NCI-H128 (cell line): Measurements from ENCODE around the gene SFSWAP.
"Not testable (repeated sequence)": the region's sequence is repeated elsewhere in the genome, so short reads cannot be mapped to it uniquely, and the experiment has no call there.

Experiments used
- DNase-seq: peaks from one replicate; lab custom pipeline; 2025; ENCODE audit not compliant: unreplicated experiment; lab: John Stamatoyannopoulos, UW

SFSWAP gene

DNA sequence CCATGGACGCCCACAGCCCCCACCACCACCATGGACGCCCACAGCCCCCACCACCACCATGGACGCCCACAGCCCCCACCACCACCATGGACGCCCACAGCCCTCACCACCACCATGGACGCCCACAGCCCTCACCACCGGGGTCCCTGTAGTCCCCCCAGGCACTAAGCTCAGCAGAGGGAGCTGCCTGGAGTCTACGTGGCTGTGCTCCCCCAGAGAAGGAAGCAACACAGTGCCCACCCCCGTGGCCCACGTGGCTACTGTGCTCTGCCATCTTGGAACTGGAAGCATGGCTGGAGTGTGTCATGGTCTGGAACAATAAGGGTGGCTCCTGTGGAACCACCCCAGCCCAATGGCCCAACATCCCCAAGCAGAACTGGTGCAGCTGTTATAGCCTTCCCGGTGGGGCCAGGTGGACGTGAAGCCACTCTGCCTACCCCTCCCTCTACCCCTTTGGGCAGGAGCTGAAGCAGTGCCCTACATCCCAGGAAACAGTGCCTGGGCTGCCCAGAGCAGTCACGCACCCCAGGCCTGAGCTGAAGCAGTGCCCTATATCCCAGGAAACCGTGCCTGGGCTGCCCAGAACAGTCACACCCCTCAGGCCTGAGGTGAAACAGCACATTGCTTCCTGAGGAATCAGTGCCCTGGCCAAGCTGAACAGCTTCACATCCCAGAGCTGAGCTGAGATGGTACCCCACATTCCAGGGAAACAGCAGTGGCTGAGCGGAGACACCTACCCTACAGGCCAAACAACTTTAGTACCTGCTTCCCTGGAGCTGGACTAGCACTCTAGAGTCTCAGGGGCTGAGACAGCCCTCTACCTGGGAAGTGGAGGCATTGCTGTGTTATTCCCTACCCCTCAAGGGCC lies 9.0 kb upstream of the SFSWAP start:
- no peak for DNase-seq

DNA sequence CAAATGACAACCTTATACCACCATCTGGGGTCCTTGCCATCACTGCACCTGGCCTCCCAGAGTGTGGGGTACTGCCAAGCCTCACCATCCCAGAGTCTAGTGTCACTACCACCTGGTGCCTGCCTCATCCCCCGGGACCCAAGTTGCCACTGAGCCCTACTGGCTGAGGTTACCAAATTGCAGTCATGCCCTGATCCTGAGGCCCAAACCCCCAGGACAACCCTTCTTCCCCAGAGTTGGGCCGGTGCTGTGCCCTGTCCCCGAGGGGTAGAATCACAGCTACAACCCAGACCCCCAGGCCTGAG lies 8.4 kb upstream of the SFSWAP start:
- no peak for DNase-seq

DNA sequence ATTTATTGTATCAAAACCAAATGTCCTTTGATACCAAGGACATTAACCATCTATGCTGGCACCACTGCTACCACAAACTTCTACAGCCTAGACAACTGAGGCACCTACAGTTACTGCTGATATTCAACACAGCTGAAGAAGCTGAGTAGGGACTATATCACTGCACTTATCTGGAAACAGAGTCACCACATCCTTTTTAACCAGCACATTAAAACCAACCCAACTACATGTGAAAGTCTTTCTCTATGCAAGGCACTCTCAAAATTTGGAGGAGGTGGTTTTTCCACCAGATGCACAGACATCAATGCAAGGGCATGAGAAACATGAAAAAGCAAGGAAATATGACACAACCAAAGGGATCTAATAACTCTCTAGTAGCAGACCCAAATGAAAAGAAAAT lies 7.7 kb upstream of the SFSWAP start:
- no peak for DNase-seq

DNA sequence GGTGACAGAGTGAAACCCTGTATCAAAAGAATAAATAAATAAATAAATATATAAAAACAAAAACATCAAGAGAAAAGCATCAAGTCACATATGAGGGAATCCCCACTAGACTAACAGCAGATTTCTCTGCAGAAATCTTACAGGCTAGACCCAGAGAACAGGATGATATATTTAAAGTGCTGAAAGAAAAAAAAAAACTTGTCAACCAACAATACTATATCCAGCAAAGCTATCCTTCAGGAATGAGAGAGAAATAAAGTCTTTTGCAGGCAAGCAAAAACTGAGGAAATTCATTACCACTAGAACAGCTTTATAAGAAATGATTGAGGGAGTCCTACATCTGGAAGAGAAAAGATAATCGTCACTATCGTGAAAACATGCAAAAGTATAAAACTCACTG lies 6.4 kb upstream of the SFSWAP start:
- DNase-seq = no peak

DNA sequence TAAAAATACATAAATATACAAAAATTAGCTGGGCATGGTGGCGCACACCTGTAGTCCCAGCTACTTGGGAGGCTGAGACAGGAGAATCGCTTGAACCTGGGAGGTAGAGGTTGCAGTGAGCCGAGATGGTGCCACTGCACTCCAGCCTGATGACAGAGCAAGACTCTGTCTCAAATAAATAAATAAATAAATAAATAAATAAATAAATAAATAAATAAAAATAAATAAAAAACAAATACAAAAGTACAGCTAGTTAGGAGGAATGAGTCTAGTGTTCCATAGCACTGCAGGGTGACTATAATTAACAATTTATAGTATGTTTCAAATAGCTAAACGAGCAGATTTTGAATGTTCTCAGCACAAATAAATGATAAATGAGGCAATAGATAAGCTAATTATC lies 4.2 kb upstream of the SFSWAP start:
- DNase-seq = not testable (repeated sequence)

DNA sequence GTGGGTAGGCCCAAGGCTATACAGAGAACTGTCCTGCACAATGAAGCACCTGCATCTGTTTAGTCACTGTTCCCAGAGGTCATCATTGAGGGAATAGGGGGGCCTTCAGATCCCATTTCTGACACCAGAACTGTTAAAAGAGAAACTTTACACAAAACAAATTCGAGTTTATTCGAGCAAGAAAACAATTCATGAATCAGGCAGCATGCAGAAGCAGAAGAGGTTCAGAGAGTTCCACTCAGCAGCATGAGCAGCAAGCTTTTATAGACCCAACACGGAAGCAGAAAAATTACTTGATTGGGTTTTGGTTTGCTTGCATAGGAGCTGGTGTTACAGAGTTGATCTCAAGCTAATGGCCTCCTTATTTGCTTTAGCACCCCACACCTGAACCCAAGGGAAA lies 1.7 kb upstream of the SFSWAP start:
- no peak for DNase-seq

DNA sequence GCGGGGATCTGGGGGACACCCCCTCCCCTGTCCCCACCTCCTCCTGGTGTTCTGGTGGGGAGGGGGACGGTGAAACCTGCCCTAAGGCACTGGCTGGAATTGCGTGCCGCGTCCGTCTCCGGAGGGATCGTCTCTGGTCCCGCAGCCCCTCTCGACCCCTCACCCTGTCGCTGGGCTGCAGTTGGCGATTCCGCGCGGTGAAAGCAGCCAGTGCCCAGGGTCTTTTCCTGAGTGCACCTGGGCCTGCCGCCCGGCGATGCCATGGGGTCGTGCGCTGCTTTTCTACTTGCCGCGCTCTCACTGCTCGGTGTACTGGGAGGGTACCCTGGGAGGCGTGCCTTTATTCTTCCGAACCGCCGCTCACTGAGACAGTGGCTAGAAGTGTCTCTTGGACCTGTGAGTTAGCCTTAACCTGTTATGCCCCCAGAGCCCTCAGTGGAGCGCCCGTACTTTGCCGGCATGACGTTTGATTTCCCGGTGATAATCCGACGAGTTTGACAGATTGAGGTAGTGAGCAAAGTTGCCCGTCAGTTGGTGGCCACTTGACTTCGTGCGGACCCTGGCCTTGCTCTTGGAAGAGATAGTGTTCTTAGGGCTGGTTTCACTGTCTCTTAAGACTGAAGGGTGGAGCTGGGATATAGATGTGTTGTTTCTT lies 788 bp downstream of the SFSWAP start:
- no peak for DNase-seq

DNA sequence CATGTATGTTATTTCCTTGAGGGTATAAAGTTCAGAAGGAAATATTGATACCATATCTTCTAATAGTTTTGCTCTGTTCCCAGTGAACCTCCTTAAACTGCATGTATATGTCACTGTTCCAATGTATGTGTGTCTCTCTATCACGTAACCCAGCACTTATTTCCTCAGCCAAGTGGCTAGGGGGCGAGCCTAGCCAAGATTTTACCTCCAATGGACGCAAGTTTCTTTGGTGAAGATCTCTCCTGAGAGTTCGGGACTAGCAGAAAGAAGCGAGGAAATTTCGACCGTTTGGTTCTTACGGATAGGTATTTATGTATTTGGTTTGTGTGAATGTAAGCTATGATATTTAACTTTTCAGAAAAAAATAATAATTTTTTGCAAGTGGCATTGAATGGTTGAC lies 2.5 kb downstream of the SFSWAP start:
- DNase-seq = no peak

DNA sequence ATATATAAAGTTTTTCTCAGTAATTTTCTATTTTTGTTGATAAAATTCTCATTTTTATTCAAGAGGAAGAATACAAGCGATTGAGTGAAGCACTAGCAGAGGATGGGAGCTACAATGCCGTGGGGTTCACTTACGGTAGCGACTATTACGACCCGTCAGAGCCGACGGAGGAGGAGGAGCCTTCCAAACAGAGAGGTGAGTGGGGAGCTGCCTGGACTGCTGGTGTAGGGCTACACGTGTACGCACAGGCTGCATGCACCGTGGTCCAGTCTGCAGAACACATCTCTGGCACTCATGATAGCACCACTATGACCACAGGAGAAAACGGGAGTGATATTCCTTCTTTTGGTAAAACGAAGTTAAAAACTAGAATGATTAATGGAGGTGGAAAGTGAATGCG lies 3.9 kb downstream of the SFSWAP start:
- no peak for DNase-seq

DNA sequence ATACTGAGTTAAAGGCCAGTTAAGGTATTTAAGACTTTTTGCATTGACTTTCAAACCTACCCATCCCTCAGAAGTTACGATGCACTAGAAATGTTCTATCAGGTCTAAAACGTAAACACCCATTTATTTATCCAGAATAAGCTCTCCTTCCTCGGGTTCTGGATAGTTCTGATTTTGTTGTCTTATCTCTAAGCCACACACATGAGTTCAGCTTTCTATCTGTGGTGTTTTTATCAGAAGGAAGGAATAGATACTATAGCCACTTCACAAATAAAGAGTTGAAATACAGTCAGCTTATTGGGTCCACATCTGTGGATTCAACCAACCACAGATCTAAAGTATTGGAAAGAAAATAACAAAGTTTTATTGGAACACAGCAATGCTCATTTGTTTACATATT lies 5.4 kb downstream of the SFSWAP start:
- no peak for DNase-seq

DNA sequence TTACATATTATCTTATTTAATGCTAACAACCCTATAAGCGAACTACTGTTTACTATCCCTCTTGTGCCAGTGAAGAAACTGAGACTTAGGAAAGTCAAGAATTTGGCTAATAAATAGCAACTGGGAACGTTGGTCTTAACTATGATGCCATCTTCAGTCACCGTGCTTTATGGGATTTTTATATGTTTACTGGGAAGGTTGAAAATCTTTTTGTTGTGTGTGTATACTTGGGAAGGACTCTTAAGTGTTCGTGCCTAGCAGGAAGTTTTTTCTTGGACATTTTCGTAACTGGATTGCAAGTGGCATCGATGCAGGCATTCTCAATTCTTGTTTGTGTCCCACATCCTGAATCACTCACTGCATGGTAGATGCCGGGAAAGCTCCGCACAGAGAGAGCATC lies 9.4 kb downstream of the SFSWAP start:
- no peak for DNase-seq

DNA sequence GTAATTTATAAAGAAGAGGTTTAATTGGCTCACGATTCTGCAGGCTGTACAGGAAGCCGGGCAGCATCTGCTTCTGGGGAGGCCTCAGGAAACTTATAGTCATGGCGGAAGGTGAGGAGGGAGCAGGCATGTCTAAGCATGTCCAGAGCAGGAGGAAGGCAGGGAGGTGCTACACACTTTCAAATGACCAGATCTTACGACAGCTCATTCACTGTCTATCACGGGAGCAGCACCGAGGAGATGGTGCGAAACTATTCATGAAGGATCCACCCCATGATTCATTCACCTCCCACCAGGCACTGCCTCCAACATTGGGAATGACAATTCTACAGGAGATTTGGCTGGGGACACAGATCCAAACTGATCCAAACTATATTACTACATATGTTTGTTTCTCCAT lies 10.0 kb downstream of the SFSWAP start:
- no peak for DNase-seq

DNA sequence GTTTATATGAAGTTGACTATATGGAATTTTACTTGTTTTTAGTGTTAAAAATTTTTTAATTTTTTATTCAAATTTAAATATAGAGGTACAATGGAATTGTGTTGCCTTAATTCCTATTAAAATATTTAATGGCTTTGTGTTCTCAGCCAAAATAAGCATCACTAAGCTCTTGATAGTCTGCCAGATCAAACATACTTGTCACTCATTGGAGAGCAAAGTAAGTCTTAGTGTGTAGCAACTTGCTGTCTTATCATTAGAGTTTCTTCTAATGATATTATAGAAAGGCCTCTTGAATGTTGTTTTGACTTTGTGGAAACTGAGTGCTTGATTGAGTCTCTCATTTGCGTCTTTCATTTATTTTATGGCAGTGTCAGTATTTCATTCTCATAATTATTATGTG lies 10.7 kb downstream of the SFSWAP start:
- DNase-seq = no peak

DNA sequence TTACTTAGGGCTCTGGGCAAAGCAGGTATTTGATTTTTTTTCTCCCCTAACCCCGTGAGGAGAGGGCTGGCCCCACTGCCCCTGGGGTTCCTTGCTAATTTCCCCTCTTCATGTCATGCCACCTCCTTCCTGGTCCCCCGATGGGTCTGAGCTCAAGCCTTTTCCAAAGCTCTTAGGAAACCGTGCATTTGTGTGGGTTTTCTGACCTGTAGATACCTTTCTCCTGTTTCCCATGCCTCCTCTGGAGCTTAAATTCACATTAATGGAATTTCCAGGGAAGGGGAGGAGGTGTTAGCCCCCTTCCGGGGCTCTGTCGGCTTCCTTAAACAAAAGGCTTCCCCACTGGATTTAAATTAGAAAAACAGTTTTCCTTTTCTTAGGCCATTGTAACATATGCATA lies 12.6 kb downstream of the SFSWAP start:
- no peak for DNase-seq

DNA sequence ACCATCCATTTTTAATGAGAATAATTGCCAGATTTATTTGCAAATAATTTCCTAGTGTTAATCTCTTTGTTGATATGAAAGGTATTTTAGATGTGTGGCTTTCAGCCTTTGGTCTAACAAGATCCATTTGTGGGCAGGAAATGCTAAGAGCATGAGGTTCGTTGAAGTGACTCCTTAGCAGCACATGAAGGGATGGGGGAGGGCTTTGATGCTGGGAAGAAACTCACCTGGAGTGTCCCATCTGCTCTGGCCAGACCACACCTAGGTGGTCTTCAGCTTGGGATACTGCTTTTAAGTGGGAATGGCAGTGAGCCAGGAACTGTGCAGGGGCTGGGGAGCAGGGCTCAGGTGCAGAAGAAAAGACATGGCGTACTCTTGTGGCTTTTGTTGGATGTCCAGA lies 13.6 kb downstream of the SFSWAP start:
- no peak for DNase-seq

DNA sequence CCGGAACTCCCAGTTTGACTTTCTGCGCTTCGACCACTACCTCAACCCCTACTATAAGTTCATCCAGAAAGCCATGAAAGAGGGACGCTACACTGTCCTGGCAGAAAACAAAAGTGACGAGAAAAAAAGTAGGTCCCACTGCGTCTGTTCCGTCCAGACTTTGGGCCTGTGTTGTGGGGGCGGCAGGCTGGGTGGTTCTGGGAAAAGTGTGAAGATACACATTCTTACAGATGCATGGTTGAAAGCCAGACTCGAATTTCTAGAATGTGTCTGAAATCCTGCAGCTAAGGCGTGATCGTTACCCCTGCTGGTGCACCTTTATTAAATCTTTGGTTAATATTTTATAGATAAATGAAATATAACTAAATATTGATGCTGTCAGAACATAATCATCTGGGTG lies 14.6 kb downstream of the SFSWAP start:
- DNase-seq = no peak

DNA sequence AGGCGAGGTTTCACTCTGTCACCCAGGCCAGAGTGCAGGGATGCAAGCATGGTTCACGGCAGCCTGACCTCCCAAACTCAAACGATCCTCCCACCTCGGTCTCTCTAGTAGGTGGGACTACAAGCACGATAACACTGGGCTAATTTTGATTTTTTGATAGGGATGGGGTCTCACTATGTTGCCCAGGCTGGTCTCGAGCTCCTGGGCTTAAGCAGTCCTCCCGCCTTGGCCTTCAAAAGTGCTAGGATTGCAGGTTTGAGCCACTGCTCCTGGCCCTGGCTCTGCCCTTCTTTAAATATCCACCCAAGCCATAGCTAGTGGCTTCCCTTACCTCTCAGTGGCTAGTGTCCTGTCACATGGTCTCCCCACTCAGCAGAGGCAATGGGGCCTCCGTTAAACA lies 17.8 kb downstream of the SFSWAP start:
- DNase-seq = no peak

DNA sequence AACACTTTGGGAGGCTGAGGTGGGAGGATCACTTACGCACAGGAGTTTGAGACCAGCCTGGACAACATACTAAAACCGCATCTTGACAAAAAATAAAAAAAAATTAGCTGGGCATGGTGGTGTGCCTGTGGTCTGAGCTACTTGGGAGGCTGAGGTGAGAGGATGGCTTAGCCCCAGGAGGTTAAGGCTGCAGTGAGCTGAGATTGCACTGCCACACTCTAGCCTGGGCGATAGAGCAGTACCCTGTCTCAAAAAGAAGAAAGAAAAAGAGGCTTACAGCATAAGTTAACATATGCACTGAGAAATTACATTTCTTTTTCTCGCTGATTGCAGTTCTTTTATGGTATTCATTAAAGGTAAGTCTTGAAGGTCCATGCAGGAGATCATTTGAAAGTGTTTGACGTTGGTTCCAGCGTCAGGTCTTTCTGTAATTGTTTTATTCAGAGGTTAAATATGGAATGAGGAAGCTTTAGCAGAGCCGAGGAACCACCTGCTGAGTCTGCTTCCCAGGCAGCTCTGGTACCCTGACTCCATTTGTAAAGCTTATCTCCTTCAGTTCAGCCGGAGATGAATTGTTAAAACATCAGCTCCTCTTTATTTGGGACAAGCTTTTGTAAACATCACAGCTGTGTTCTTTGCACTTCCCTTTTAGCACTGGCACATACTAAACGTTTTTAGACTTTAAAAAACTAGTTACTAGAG lies 18.5 kb downstream of the SFSWAP start:
- DNase-seq = no peak

DNA sequence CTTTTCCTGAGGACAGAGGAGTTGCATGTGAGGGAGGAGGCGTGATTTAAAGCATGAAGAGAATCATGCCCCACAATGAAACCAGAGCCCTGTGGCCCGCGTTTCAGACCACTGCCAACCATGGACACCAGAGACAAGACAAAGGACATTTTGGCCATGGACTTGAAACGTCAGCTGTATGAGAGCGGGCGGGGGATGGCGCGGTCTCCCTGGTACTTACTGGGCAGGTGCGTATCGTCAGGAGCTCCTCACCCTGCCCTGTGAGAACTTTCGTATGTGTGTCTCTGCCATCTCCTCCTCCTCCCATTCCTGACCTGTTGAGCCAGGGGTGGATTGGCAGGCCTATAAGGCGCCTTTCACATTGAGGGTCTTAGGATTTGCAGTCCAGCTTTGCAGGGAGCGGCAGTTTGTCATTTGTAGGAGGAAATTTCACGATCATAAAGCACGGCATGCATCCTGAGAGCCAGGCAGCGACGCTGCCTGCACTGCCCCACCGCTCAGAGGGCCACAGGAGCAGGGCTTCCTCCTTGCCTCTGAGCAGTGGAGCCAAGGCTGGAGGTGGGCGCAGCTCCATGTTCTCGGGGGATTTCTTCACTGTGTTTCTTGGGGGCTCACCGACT lies 22.2 kb downstream of the SFSWAP start:
- DNase-seq = no peak

DNA sequence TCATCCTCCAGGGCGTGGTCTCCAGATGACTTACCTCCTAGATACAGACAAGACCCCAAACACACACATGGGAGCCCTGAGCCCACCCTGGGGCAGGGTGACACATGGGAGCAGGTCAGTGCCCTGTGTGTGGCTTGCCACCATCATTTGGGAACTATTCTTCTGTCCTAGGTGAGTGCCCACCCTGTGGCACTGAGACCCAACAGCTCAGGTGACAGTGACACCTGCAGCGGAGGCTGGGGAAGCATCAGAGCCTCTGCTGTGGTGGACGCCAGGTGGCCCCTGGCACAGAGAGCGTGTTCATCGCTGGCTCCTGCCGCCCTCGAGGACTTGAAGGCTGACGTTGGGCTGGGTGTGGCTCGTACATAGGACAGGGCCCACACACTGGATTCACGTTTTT lies 23.0 kb downstream of the SFSWAP start:
- no peak for DNase-seq

DNA sequence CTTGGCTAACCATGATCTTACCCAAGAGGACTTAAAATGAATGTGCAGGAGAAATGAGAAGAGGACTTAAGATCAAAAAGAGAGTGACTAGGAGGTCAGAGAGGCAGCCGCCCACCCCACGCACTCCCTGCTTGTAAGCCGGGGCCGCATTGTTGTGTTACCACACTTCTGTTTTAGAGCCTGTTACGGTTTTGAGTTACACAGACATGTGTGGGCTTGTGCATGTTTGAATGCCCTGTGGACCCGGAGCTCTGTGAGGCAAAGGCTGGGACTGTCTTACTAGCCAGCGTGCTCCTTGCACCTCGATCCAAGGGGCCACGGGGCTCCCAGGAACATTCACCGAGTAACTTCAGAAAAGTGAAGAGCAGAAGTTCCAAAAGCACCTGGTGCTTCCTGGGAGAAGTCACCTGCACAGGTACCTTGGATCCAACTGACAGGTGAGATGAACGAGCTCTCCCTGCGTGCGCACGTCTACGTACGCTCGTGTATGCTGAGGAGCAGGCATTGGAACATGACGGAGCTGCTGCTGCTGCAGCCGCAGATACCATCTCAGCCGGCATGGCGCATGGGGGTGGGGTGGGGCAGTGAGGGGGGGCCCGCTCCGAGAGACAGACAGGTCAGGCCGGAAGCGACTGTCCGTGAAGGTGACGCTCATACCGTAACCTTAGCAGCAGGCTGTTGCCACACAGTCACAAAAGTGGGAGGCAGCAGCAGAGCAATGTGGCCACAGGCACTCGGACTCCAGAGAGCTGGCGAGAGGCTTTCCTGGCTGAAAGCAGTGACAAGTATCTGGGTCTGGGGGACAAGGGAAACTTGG lies 23.7 kb downstream of the SFSWAP start:
- no peak for DNase-seq
